ENCODE data around the gene ZNF77.

- TF ChIP-seq CTCF (IDR thresholded peaks at IDR 0.05; ENCODE audit: borderline replicate concordance, extremely low read depth, low read length, poor library complexity, severe bottlenecking) (no peak), EZH2 (IDR thresholded peaks at IDR 0.05; ENCODE audit: borderline replicate concordance, low read depth, low read length, severe bottlenecking) (no peak)
These were observed 15.3 kb upstream of the ZNF77 start for GRCh38 chr19:2960120-2960519.

All from DND-41 (cell line).